Fibroblast of peridontal ligament (primary cell): ENCODE measurements around the gene WDR11.
"Not testable (repeated sequence)": the region's sequence is repeated elsewhere in the genome, so short reads cannot be mapped to it uniquely, and the experiment has no call there.

ENCODE experiments used
- DNase-seq: peaks from one replicate; pipeline ENCODE4 v3.0.0-alpha.2; 2010; ENCODE audit errors: extremely low read depth

The WDR11 gene

GRCh38 chr10:120861178-120861855 lies 10.2 kb downstream of the WDR11 start:
- no peak for DNase-seq

GRCh38 chr10:120873741-120874140 lies 22.6 kb downstream of the WDR11 start:
- no peak for DNase-seq

- DNase-seq: no peak
These were observed 31.9 kb downstream of the WDR11 start for GRCh38 chr10:120883071-120883470.

GRCh38 chr10:120887482-120887881 lies 36.3 kb downstream of the WDR11 start:
- DNase-seq: no peak

- peak; percentile 76 for DNase-seq
These were observed 40.2 kb downstream of the WDR11 start for GRCh38 chr10:120891365-120891764.

- DNase-seq: no peak
These were observed 43.4 kb downstream of the WDR11 start for GRCh38 chr10:120894556-120894955.

- peak; percentile 34 for DNase-seq
These were observed 46.2 kb downstream of the WDR11 start for GRCh38 chr10:120897343-120897742.

GRCh38 chr10:120905268-120905667 lies 54.1 kb downstream of the WDR11 start:
- DNase-seq: no peak

GRCh38 chr10:120917521-120918250 lies 66.5 kb downstream of the WDR11 start:
- no peak for DNase-seq

- not testable (repeated sequence) for DNase-seq
These were observed 72.7 kb downstream of the WDR11 start for GRCh38 chr10:120923886-120924285.

- no peak for DNase-seq
These were observed 75.4 kb downstream of the WDR11 start for GRCh38 chr10:120926611-120927010.

GRCh38 chr10:120927352-120927751 lies 76.2 kb downstream of the WDR11 start:
- DNase-seq: no peak

- no peak for DNase-seq
These were observed 78.0 kb downstream of the WDR11 start for GRCh38 chr10:120929166-120929565.

GRCh38 chr10:120931423-120931822 lies 80.3 kb downstream of the WDR11 start:
- no peak for DNase-seq

GRCh38 chr10:120931999-120932398 lies 80.8 kb downstream of the WDR11 start:
- no peak for DNase-seq

GRCh38 chr10:120938822-120939221 lies 87.7 kb downstream of the WDR11 start:
- no peak for DNase-seq

- no peak for DNase-seq
These were observed 89.2 kb downstream of the WDR11 start for GRCh38 chr10:120940299-120940900.

GRCh38 chr10:120941501-120941900 lies 90.3 kb downstream of the WDR11 start:
- DNase-seq: no peak

- DNase-seq: peak; percentile 71
These were observed 91.7 kb downstream of the WDR11 start for GRCh38 chr10:120942806-120943413.

GRCh38 chr10:120943542-120943941 lies 92.4 kb downstream of the WDR11 start:
- no peak for DNase-seq

GRCh38 chr10:120944586-120945125 lies 93.5 kb downstream of the WDR11 start:
- DNase-seq: no peak

- DNase-seq: no peak
These were observed 94.0 kb downstream of the WDR11 start for GRCh38 chr10:120945182-120945581.
